ENCODE results near the gene PLS3.

The PLS3 gene

GRCh38 chrX:115582616-115583495 lies 21.9 kb downstream of the PLS3 start:
- H3K79me2 ChIP-seq: no peaks in the 10 kb centered on the region
- no peaks in the 10 kb centered on the region for H3K27me3 ChIP-seq (ENCODE audit: control insufficient read depth, insufficient read depth, low read length)
- no peak overlapping the region for H3K9ac ChIP-seq
- H3K9me3 ChIP-seq (ENCODE audit: control insufficient read depth, low read length): no peaks in the 10 kb centered on the region
- peak overlapping the region; percentile 17 for H2AFZ ChIP-seq
- H3K4me2 ChIP-seq (ENCODE audit: low read length): no peak overlapping the region
- H3K36me3 ChIP-seq (ENCODE audit: control insufficient read depth, insufficient read depth, low read length): no peaks in the 10 kb centered on the region
- no peak overlapping the region for H3K4me3 ChIP-seq (ENCODE audit: low read depth, low read length)
- no peak overlapping the region for H3K27ac ChIP-seq
- no peak for TF ChIP-seq CTCF (IDR thresholded peaks at IDR 0.05)
- no peaks in the 10 kb centered on the region for H3K4me1 ChIP-seq

- H3K4me1 ChIP-seq: no peaks in the 10 kb centered on the region
- no peak overlapping the region for H3K4me3 ChIP-seq (ENCODE audit: low read depth, low read length)
- no peaks in the 10 kb centered on the region for H3K36me3 ChIP-seq (ENCODE audit: control insufficient read depth, insufficient read depth, low read length)
- H3K9me3 ChIP-seq (ENCODE audit: control insufficient read depth, low read length): no peaks in the 10 kb centered on the region
- no peaks in the 10 kb centered on the region for H3K27me3 ChIP-seq (ENCODE audit: control insufficient read depth, insufficient read depth, low read length)
- no peak overlapping the region for H2AFZ ChIP-seq
- TF ChIP-seq CTCF (IDR thresholded peaks at IDR 0.05): no peak
- no peak overlapping the region for H3K27ac ChIP-seq
- H3K79me2 ChIP-seq: no peaks in the 10 kb centered on the region
- no peak overlapping the region for H3K9ac ChIP-seq
- H3K4me2 ChIP-seq (ENCODE audit: low read length): no peak overlapping the region
Measured at GRCh38 chrX:115583496-115584004, 22.6 kb downstream of the PLS3 start.

- no peak overlapping the region for H3K9ac ChIP-seq
- TF ChIP-seq CTCF (IDR thresholded peaks at IDR 0.05): no peak
- H2AFZ ChIP-seq: no peak overlapping the region
- H3K4me1 ChIP-seq: no peaks in the 10 kb centered on the region
- no peaks in the 10 kb centered on the region for H3K9me3 ChIP-seq (ENCODE audit: control insufficient read depth, low read length)
- H3K4me3 ChIP-seq (ENCODE audit: low read depth, low read length): no peak overlapping the region
- no peak overlapping the region for H3K27ac ChIP-seq
- no peaks in the 10 kb centered on the region for H3K79me2 ChIP-seq
- no peaks in the 10 kb centered on the region for H3K27me3 ChIP-seq (ENCODE audit: control insufficient read depth, insufficient read depth, low read length)
- H3K4me2 ChIP-seq (ENCODE audit: low read length): no peak overlapping the region
- H3K36me3 ChIP-seq (ENCODE audit: control insufficient read depth, insufficient read depth, low read length): no peaks in the 10 kb centered on the region
Measured at GRCh38 chrX:115584696-115585095, 23.7 kb downstream of the PLS3 start.

GRCh38 chrX:115588179-115588578 lies 27.2 kb downstream of the PLS3 start:
- no peak overlapping the region for H2AFZ ChIP-seq
- H3K9me3 ChIP-seq (ENCODE audit: control insufficient read depth, low read length): no peaks in the 10 kb centered on the region
- TF ChIP-seq CTCF (IDR thresholded peaks at IDR 0.05): no peak
- H3K27ac ChIP-seq: no peak overlapping the region
- no peaks in the 10 kb centered on the region for H3K79me2 ChIP-seq
- no peak overlapping the region for H3K4me3 ChIP-seq (ENCODE audit: low read depth, low read length)
- H3K27me3 ChIP-seq (ENCODE audit: control insufficient read depth, insufficient read depth, low read length): no peaks in the 10 kb centered on the region
- no peaks in the 10 kb centered on the region for H3K4me1 ChIP-seq
- H3K4me2 ChIP-seq (ENCODE audit: low read length): no peak overlapping the region
- H3K9ac ChIP-seq: no peak overlapping the region
- H3K36me3 ChIP-seq (ENCODE audit: control insufficient read depth, insufficient read depth, low read length): no peaks in the 10 kb centered on the region

All from parathyroid adenoma (tissue), 2 donors.